ENCODE measurements around the gene IL23R.

DNA sequence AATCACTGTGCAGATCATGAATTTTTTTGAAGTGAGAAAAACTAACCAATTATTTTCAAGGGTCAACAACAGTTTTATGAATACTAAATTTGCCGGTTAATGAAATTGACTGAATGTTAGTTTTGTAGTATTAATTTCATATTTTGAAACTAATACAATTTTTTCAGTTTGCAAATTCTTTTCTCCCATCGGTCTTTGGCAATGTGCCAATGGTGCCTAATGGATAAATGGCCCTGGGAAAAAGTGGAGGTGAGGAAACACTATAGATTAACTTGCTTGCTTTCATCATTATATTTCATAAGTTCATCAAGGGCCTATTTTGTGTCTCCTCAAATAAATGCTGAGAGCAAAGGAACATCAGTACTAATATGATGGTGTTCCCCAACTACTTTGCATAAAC is 35.6 kb upstream of the IL23R start:
- TF ChIP-seq POLR2A (IDR thresholded peaks at IDR 0.05) = no peak
- TF ChIP-seq, protein P1, sequence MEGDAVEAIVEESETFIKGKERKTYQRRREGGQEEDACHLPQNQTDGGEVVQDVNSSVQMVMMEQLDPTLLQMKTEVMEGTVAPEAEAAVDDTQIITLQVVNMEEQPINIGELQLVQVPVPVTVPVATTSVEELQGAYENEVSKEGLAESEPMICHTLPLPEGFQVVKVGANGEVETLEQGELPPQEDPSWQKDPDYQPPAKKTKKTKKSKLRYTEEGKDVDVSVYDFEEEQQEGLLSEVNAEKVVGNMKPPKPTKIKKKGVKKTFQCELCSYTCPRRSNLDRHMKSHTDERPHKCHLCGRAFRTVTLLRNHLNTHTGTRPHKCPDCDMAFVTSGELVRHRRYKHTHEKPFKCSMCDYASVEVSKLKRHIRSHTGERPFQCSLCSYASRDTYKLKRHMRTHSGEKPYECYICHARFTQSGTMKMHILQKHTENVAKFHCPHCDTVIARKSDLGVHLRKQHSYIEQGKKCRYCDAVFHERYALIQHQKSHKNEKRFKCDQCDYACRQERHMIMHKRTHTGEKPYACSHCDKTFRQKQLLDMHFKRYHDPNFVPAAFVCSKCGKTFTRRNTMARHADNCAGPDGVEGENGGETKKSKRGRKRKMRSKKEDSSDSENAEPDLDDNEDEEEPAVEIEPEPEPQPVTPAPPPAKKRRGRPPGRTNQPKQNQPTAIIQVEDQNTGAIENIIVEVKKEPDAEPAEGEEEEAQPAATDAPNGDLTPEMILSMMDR (IDR thresholded peaks at IDR 0.05) = no peak
